Stomach smooth muscle (tissue), 2 donors: ENCODE data around the gene ACO1.
"Not testable (repeated sequence)": the region's sequence is repeated elsewhere in the genome, so short reads cannot be mapped to it uniquely, and the experiment has no call there.

Experiments used
- H3K27ac ChIP-seq: one replicate; pipeline ENCODE4 v1.7.0; 2013; ENCODE audit warnings: mild to moderate bottlenecking, low read length, inconsistent platforms
- H3K27me3 ChIP-seq, 2 donors: one replicate each; pipeline ENCODE4 v1.7.0; 2013; ENCODE audit warnings: low read length in 2 of 2; ENCODE audit not compliant: insufficient read depth in 2 of 2, control insufficient read depth in 1 of 2
- H3K36me3 ChIP-seq, 2 donors: one replicate each; pipeline ENCODE4 v1.7.0; 2013; ENCODE audit warnings: low read length in 2 of 2; ENCODE audit not compliant: control insufficient read depth in 2 of 2, insufficient read depth in 2 of 2
- H3K4me1 ChIP-seq: one replicate; pipeline ENCODE4 v1.7.0; 2013; ENCODE audit warnings: low read length; ENCODE audit not compliant: control insufficient read depth, insufficient read depth
- H3K4me3 ChIP-seq, 2 donors: one replicate each; pipeline ENCODE4 v1.7.0; 2013; ENCODE audit warnings: low read length in 2 of 2
- H3K9ac ChIP-seq, 2 donors: one replicate each; pipeline ENCODE4 v1.7.0; 2013; ENCODE audit warnings: low read length in 2 of 2, mild to moderate bottlenecking in 1 of 2
- H3K9me3 ChIP-seq, 2 donors: one replicate each; pipeline ENCODE4 v1.7.0; 2013; ENCODE audit warnings: low read length in 2 of 2; ENCODE audit not compliant: control insufficient read depth in 2 of 2
- donor health status: healthy.
- donor health status: Pancreatic carcinoma.

ACO1 gene

DNA sequence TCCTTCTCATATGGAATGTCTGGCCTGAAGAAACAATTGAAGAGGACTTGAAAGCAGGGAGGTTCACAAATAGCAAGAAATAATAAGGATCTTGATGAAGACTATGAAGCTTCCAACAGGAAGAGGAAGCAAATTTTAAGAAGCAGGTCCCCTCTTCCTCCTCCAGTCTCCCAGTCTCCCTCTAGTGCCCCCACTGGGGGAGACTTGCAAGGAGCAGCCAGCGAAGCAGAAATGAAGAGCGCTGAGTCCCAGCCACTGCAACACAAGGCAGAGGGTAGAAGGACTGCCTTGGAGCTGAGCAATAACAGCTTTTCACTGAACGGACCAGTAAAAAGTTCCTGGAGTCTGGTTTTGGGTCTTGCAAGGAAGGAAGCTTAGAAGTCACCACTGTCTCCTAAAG is 32.6 kb upstream of the ACO1 start:
- H3K27me3 ChIP-seq: no peaks in the 10 kb centered on the region
- H3K4me3 ChIP-seq: no peak overlapping the region
- no peak overlapping the region for H3K9ac ChIP-seq
- H3K4me1 ChIP-seq: peaks cover 12% of the 10 kb centered on the region
- no peaks in the 10 kb centered on the region for H3K9me3 ChIP-seq
- H3K36me3 ChIP-seq: no peaks in the 10 kb centered on the region
- no peak overlapping the region for H3K27ac ChIP-seq

DNA sequence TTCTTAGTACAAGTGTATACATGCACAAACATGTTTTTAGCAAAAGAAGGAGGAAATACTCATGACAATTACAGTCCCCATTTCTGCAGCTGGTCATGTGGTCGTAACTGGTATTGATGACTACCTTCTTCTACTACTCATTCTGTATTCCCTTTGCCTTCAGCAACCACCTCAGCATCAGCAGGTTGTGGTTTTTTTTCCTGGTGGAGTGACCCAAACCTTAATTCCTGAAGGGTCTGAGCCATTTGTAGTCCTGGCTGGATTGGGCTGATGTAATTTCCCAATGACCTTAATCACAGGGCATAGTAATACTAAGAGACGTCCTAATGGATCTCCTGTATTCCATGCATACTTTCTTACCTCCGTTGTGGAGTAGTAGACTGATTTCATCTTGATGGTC is 31.0 kb upstream of the ACO1 start:
- H3K27me3 ChIP-seq, H3K9ac ChIP-seq, H3K4me3 ChIP-seq, H3K9me3 ChIP-seq, H3K27ac ChIP-seq, H3K36me3 ChIP-seq, H3K4me1 ChIP-seq: not testable (repeated sequence)

DNA sequence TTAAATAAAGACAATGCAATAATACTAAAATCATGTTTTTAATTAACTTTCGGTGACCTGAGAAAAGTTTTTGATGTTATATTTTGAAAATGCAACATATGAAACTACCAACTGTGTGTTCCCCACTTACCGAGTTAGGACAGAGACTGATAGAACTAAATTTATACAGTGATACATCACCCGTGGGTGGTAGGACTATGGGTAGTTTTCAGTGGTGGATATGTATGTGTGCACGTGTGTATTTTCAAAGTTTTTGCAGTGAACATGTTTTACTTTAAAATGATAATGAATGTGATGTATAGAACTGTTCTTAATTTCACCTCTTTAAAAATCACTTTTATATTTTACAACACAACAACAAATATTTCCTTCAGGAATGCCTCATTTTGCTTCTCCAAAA is 25.0 kb upstream of the ACO1 start:
- no peak overlapping the region for H3K9ac ChIP-seq
- no peak overlapping the region for H3K27ac ChIP-seq
- H3K36me3 ChIP-seq: no peaks in the 10 kb centered on the region
- no peaks in the 10 kb centered on the region for H3K4me1 ChIP-seq
- H3K9me3 ChIP-seq: no peaks in the 10 kb centered on the region
- H3K4me3 ChIP-seq: no peak overlapping the region
- H3K27me3 ChIP-seq: peaks cover 0 to 3% of the 10 kb centered on the region in 2 donors

DNA sequence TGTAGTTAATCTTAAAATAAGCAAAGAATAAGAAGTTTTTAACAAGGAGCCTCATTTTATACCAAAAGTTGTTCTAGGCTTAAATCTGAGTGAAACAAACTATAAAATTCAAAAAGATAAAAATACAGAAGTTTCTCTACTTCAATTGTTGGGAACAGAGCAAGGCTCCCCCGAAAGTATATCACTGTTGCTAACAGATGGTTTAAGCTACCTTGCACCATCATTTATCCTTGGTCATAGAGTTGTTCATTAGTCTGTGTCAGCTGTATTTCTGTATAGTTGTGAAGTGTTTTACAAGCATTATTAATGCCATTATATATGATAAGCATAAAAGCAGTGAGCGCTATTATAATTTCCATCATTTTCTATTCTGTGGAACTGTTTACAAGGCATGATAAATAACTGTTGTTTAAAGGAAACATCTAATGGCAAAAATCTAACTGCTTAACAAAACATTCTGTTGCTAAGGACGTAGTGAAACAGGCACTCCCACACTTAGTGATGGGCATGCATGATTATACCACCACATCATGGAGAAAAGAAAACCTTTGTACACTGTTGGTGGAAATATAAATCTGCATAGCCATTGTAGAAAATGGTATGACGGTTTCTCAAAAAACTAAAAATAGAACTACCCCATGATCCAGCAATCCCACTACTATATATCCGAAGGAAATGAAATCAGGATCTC is 23.3 kb upstream of the ACO1 start:
- Histone ChIP-seq H3K9ac (no peak overlapping the region), H3K27ac (no peak overlapping the region), H3K27me3 (peaks cover 0 to 3% of the 10 kb centered on the region in 2 donors), H3K4me3 (no peak overlapping the region), H3K4me1 (no peaks in the 10 kb centered on the region), H3K9me3 (no peaks in the 10 kb centered on the region), H3K36me3 (no peaks in the 10 kb centered on the region)

DNA sequence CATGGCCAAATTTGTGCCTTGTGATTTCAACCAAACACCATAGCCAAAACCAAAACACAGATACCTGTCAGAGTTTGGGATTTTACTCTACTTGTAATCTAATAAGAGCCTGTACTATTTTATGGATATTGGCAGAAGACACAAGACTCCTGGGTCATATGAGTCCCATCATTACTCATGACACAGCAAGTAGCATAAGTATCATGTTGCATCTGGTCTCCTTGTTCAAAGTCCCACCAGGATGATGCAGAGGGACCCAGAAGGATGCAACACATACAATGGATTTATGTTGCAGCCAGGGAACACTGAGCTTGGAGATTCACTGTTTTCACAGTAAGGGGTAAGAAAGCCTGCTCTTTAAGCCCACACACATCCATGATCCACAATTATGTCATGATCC is 13.2 kb upstream of the ACO1 start:
- Histone ChIP-seq H3K27ac (no peak overlapping the region), H3K36me3 (no peaks in the 10 kb centered on the region), H3K4me3 (no peak overlapping the region)

DNA sequence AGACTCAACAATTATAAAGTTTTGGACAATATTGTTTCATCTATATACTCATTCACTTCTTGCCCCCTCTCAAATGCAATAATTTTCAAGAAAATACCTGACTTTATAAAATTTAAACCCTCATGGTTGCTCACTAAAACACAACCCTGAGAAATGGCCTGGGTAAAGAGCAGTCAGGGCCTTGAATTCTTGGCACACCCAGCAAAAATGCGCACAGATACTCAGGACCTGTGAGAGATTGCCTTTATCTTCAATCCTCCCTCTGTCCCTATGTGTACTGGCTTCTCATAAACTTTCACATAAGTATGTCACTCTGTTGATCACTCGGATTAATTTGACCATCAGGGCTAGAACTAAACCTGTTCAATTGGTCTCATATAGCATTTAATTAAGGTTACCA is 12.8 kb upstream of the ACO1 start:
- Histone ChIP-seq H3K4me1 (no peaks in the 10 kb centered on the region), H3K27ac (no peak overlapping the region), H3K9me3 (no peaks in the 10 kb centered on the region), H3K4me3 (no peak overlapping the region), H3K9ac (no peak overlapping the region), H3K36me3 (no peaks in the 10 kb centered on the region), H3K27me3 (peaks cover 0 to 2% of the 10 kb centered on the region in 2 donors)

More for the DNA sequence above, 13.2 kb upstream of the ACO1 start:
- H3K9ac ChIP-seq: no peak overlapping the region
- H3K9me3 ChIP-seq: no peaks in the 10 kb centered on the region
- peaks cover 0 to 2% of the 10 kb centered on the region in 2 donors for H3K27me3 ChIP-seq
- H3K4me1 ChIP-seq: no peaks in the 10 kb centered on the region

DNA sequence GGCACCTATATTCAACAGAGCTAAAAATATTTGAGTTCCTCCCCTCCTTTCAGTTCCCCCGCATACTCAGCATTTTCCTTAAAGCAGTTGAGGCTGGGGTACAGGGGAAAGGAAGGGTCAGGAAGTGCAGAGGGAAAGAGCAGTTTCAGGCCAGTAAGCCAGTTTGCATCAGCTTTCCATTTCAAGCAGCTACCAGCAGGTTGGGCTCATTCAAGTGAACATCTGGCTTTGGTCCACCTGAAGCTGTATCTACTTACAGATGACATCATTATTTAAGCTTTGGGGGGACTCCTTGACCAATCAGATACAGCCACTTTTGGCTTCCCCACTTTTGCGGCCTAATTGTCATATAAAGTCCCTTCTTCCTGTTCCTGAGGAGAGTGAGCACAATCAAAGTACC is 8.2 kb upstream of the ACO1 start:
- H3K27ac ChIP-seq: no peak overlapping the region
- H3K4me3 ChIP-seq: no peak overlapping the region
- peaks cover 2% of the 10 kb centered on the region for H3K4me1 ChIP-seq
- H3K27me3 ChIP-seq: peaks cover 0 to 2% of the 10 kb centered on the region in 2 donors
- no peak overlapping the region for H3K9ac ChIP-seq
- H3K36me3 ChIP-seq: no peaks in the 10 kb centered on the region
- no peaks in the 10 kb centered on the region for H3K9me3 ChIP-seq

DNA sequence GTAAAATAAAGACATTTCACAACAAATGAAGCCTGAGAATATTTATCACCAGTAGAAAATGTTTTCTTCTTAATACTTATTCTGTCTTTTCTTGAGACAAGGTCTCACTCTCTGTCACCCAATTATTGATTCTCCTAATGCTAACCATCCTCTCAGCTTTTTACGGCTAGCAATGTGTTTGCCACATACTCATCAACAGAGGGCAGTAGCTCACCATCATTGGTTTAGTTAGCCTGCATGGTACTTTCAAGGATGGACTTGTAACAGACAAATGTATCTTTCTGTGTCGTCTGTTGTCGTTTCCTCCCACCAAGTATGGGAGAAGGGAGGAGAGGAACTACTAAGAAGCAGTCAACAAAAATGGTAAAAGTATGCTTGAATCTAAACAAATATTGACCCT is 5.9 kb upstream of the ACO1 start:
- H3K9me3 ChIP-seq: no peaks in the 10 kb centered on the region
- H3K36me3 ChIP-seq: no peaks in the 10 kb centered on the region
- H3K4me1 ChIP-seq: peaks cover 2% of the 10 kb centered on the region
- no peak overlapping the region for H3K4me3 ChIP-seq
- no peak overlapping the region for H3K9ac ChIP-seq
- peaks cover 0 to 2% of the 10 kb centered on the region in 2 donors for H3K27me3 ChIP-seq
- H3K27ac ChIP-seq: no peak overlapping the region

DNA sequence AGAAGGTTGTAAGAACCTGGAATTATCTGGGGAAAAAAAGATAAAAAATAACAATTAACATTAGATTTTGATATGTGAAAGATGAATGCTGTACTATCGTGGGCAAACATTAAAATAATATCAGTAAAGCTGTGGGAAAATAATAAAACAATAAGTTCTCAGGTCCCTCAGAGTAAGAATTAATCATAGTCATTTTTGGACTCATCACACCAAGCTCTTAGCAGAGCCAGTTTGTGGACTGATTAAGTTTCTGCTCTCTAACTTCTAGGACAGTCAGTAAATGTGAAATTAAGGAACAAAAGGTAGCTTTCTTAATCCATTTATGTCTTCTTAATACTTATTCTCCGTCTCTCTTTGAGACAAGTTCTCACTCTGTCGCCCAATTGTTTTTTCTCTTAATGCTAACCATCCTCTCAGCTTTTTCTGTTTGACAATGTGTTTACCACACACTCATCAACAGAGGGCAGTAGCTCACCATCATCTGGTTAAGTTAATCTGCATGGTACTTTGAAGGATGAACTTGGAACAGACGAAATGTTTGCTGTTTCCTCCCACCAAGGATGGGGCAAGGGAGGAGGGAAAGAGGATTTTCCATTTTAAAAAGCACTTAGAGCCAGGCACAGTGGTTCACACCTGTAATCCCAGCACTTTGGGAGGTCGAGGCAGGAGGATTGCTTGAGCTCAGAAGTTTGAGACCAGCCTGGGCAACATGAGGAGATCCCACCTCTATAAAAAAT is 5.3 kb upstream of the ACO1 start:
- H3K4me3 ChIP-seq: no peak overlapping the region
- H3K27ac ChIP-seq: no peak overlapping the region
- H3K36me3 ChIP-seq: no peaks in the 10 kb centered on the region
- H3K9me3 ChIP-seq: no peaks in the 10 kb centered on the region
- H3K4me1 ChIP-seq: peaks cover 2% of the 10 kb centered on the region
- no peak overlapping the region for H3K9ac ChIP-seq
- H3K27me3 ChIP-seq: peaks cover 0 to under 1% of the 10 kb centered on the region in 2 donors

DNA sequence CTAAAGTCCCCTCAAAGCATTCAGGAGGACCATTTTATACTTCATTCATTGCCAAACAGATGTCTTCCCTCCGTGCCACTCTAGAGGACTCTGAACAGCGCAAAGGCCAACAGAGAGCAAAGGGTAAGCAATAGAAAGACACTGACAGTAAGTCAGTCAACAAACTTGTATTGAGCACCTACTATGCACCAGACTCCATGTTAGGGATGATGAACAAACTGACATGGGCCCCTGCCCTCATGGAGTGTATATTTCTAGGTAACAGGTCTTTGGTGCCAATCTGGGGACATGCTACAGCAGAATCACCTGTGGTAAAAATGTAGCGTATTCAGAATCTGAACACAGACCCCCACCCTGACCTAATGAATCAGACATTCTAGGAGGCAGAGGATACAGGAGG is 3.5 kb upstream of the ACO1 start:
- H3K9me3 ChIP-seq: no peaks in the 10 kb centered on the region
- no peaks in the 10 kb centered on the region for H3K36me3 ChIP-seq
- no peak overlapping the region for H3K27ac ChIP-seq
- no peak overlapping the region for H3K4me3 ChIP-seq
- no peak overlapping the region for H3K9ac ChIP-seq
- peaks cover 12% of the 10 kb centered on the region for H3K4me1 ChIP-seq
- no peaks in the 10 kb centered on the region for H3K27me3 ChIP-seq
